RCC 7860 (cell line): ENCODE results near the gene GOSR2.

Experiments used
- DNase-seq: peaks from one replicate; pipeline ENCODE4 v3.0.0-alpha.2; 2015; ENCODE audit warnings: low spot score
- FAIRE-seq: peaks from 2 replicates; lab custom pipeline; 2012; peaks lifted over from hg19 to GRCh38; lab: Jason Lieb, UNC

The GOSR2 gene

GRCh38 chr17:46922804-46923635, at the start of gene GOSR2:
Gene GOSR2, plus strand, starts transcription at chr17:46923160. Its CDS starts 33 bp downstream, at chr17:46923193.
- FAIRE-seq: no peak
- DNase-seq: peak; percentile 76

- DNase-seq: no peak
- no peak for FAIRE-seq
Observed at GRCh38 chr17:46873941-46874645, 48.9 kb upstream of the GOSR2 start.

GRCh38 chr17:46874906-46875305, 48.1 kb upstream of the GOSR2 start:
- FAIRE-seq: no peak

GRCh38 chr17:46875849-46876352, 47.1 kb upstream of the GOSR2 start:
- FAIRE-seq (no peak), DNase-seq (no peak)

More at GRCh38 chr17:46874906-46875305, 48.1 kb upstream of the GOSR2 start:
- no peak for DNase-seq

GRCh38 chr17:46876353-46876887, 46.5 kb upstream of the GOSR2 start:
- DNase-seq (no peak), FAIRE-seq (no peak)

- FAIRE-seq: no peak
- DNase-seq: no peak
Observed at GRCh38 chr17:46876926-46877325, 46.0 kb upstream of the GOSR2 start.

GRCh38 chr17:46877466-46877865, 45.5 kb upstream of the GOSR2 start:
- DNase-seq: no peak

GRCh38 chr17:46878055-46878454, 44.9 kb upstream of the GOSR2 start:
- FAIRE-seq (no peak), DNase-seq (no peak)

More at GRCh38 chr17:46877466-46877865, 45.5 kb upstream of the GOSR2 start:
- FAIRE-seq: no peak

GRCh38 chr17:46879101-46879500, 43.9 kb upstream of the GOSR2 start:
- no peak for FAIRE-seq
- DNase-seq: no peak

- FAIRE-seq (no peak), DNase-seq (no peak)
Observed at GRCh38 chr17:46881015-46881414, 41.9 kb upstream of the GOSR2 start.

- DNase-seq (no peak), FAIRE-seq (no peak)
Observed at GRCh38 chr17:46882666-46883065, 40.3 kb upstream of the GOSR2 start.

GRCh38 chr17:46883871-46884520, 39.0 kb upstream of the GOSR2 start:
- DNase-seq (no peak), FAIRE-seq (no peak)

- FAIRE-seq: no peak
- DNase-seq: no peak
Observed at GRCh38 chr17:46884552-46884951, 38.4 kb upstream of the GOSR2 start.

GRCh38 chr17:46885415-46886309, 37.3 kb upstream of the GOSR2 start:
- DNase-seq: no peak
- no peak for FAIRE-seq

GRCh38 chr17:46886310-46886663, 36.7 kb upstream of the GOSR2 start:
- DNase-seq (no peak), FAIRE-seq (no peak)

GRCh38 chr17:46887717-46888116, 35.2 kb upstream of the GOSR2 start:
- DNase-seq: no peak
- FAIRE-seq: no peak

GRCh38 chr17:46888727-46889126, 34.2 kb upstream of the GOSR2 start:
- no peak for FAIRE-seq
- no peak for DNase-seq

GRCh38 chr17:46889519-46889918, 33.4 kb upstream of the GOSR2 start:
- FAIRE-seq (no peak), DNase-seq (no peak)

GRCh38 chr17:46889992-46890564, 32.9 kb upstream of the GOSR2 start:
- FAIRE-seq (no peak), DNase-seq (no peak)

- FAIRE-seq (no peak), DNase-seq (no peak)
Observed at GRCh38 chr17:46890638-46891037, 32.3 kb upstream of the GOSR2 start.
